ENCODE data around the gene TLL2.

Gene TLL2

GRCh38 chr10:96352027-96352426, 161.7 kb downstream of the TLL2 start:
- TF ChIP-seq CTCF (conservative IDR thresholded peaks at IDR 0.05): no peak
- H3K27ac ChIP-seq: no peak overlapping the region

GRCh38 chr10:96346295-96346694, 167.4 kb downstream of the TLL2 start:
- no peak for TF ChIP-seq CTCF (conservative IDR thresholded peaks at IDR 0.05)
- no peak overlapping the region for H3K27ac ChIP-seq

- no peak overlapping the region for H3K27ac ChIP-seq
Measured at GRCh38 chr10:96345222-96345621, 168.5 kb downstream of the TLL2 start.

GRCh38 chr10:96344178-96344577, 169.5 kb downstream of the TLL2 start:
- no peak overlapping the region for H3K27ac ChIP-seq
- TF ChIP-seq CTCF (conservative IDR thresholded peaks at IDR 0.05): no peak

More at GRCh38 chr10:96345222-96345621, 168.5 kb downstream of the TLL2 start:
- TF ChIP-seq CTCF (conservative IDR thresholded peaks at IDR 0.05): no peak

GRCh38 chr10:96342402-96342801, 171.3 kb downstream of the TLL2 start:
- no peak overlapping the region for H3K27ac ChIP-seq
- TF ChIP-seq CTCF (conservative IDR thresholded peaks at IDR 0.05): no peak

GRCh38 chr10:96341219-96342182, 172.2 kb downstream of the TLL2 start:
- H3K27ac ChIP-seq: no peak overlapping the region

More at GRCh38 chr10:96341219-96342182, 172.2 kb downstream of the TLL2 start:
- TF ChIP-seq CTCF (conservative IDR thresholded peaks at IDR 0.05): no peak
